Uterus (tissue), 4 donors: ENCODE measurements around the gene TOR2A. TPM values are rescaled to one million over a fixed set of nuclear protein-coding genes. Genes with fewer than 3 reads are reported as not detected.

Source experiments
- DNase-seq, 2 donors: peaks; one replicate each; pipeline ENCODE4 v3.0.0-alpha.2; 2019 to 2020
- H3K27ac ChIP-seq, 2 donors: fragments of 200-600 bp; sonication (generic); 1 replicate in 1 of 2; 2 replicates in 1 of 2; pipeline ENCODE4 v1.5.1; 2016 to 2018
- H3K27me3 ChIP-seq, 2 donors: fragments of 200-600 bp; sonication (generic); one replicate each; pipeline ENCODE4 v1.5.1; 2018 to 2019; ENCODE audit warnings: control low read depth in 1 of 2
- H3K36me3 ChIP-seq, 2 donors: fragments of 200-600 bp; sonication (generic); one replicate each; pipeline ENCODE4 v1.5.1; 2019; ENCODE audit warnings: control low read depth in 1 of 2
- H3K4me1 ChIP-seq, 2 donors: fragments of 200-600 bp; sonication (generic); one replicate each; pipeline ENCODE4 v1.5.1; 2018 to 2019; ENCODE audit warnings: control low read depth in 1 of 2
- H3K4me3 ChIP-seq, 2 donors: fragments of 200-600 bp; sonication (generic); 1 replicate in 1 of 2; 2 replicates in 1 of 2; pipeline ENCODE4 v1.5.1; 2018 to 2019; ENCODE audit warnings: mild to moderate bottlenecking in 1 of 2
- H3K9me3 ChIP-seq, 2 donors: fragments of 200-600 bp; sonication (generic); one replicate each; pipeline ENCODE4 v1.5.1; 2019; ENCODE audit warnings: control low read depth in 1 of 2
- CTCF ChIP-seq, 4 experiments: fragments of 200-600 bp in 2 of 4; fragments of 450-650 bp in 2 of 4; sonication (generic) in 2 of 4; IDR thresholded peaks; one replicate each; pipeline ENCODE4 v1.5.1; 2016 to 2019; ENCODE audit warnings: antibody characterized with exemption in 4 of 4, mild to moderate bottlenecking in 2 of 4, moderate library complexity in 1 of 4
- POLR2A ChIP-seq, 2 donors: fragments of 450-650 bp; IDR thresholded peaks; one replicate each; pipeline ENCODE4 v1.6.1; 2016; ENCODE audit warnings: antibody characterized with exemption in 2 of 2, mild to moderate bottlenecking in 1 of 2, moderate library complexity in 1 of 2
- intact Hi-C: fragments of 100-400 bp; cut with DNase I; formaldehyde crosslinking; loops from one replicate; pipeline ENCODE4 v1.15.1; 2023; ENCODE audit warnings: low total_unique reads
- total RNA-seq, 4 donors: library from RNA; depleted of rRNA in 3 of 4; stranded (reverse); fragments of >200 nt in 3 of 4; gene quantifications; one replicate each; pipeline versions ENCODE4 v1.1.0 to v1.2.4, GENCODE V29; 2014 to 2023
- donor health status: DM: yes; HTN: yes; CAD: no.

The TOR2A gene
- total RNA-seq, 4 donors from 2014 or later: 2.0 to 73.8 (median 7.0) TPM

GRCh38 chr9:127694890-127695720, 40.0 kb downstream of the TOR2A start:
- H3K27ac ChIP-seq: peak overlapping the region; percentile 44 to 47
- TF ChIP-seq POLR2A (IDR thresholded peaks at IDR 0.05) (no peak), CTCF (IDR thresholded peaks at IDR 0.05) (no peak)
- no peak for DNase-seq
- no peaks in the 10 kb centered on the region for H3K27me3 ChIP-seq
- H3K4me3 ChIP-seq: no peak overlapping the region
- no peaks in the 10 kb centered on the region for H3K36me3 ChIP-seq
- H3K4me1 ChIP-seq: no peaks in the 10 kb centered on the region
- no peaks in the 10 kb centered on the region for H3K9me3 ChIP-seq
- intact Hi-C loops: no loop called here

- Histone ChIP-seq H3K36me3 (no peaks in the 10 kb centered on the region), H3K4me1 (no peaks in the 10 kb centered on the region), H3K4me3 (no peak overlapping the region), H3K9me3 (no peaks in the 10 kb centered on the region), H3K27me3 (no peaks in the 10 kb centered on the region), H3K27ac (no peak overlapping the region)
- intact Hi-C loops: no loop called here
- DNase-seq: no peak
- no peak for TF ChIP-seq POLR2A (IDR thresholded peaks at IDR 0.05)
- TF ChIP-seq CTCF (IDR thresholded peaks at IDR 0.05): no peak
Observed at GRCh38 chr9:127693697-127694096, 41.4 kb downstream of the TOR2A start.

- no peaks in the 10 kb centered on the region for H3K4me1 ChIP-seq
- no peak overlapping the region for H3K4me3 ChIP-seq
- intact Hi-C loops: no loop called here
- no peak overlapping the region for H3K27ac ChIP-seq
- H3K27me3 ChIP-seq: no peaks in the 10 kb centered on the region
- no peak for TF ChIP-seq CTCF (IDR thresholded peaks at IDR 0.05)
- no peak for TF ChIP-seq POLR2A (IDR thresholded peaks at IDR 0.05)
- H3K9me3 ChIP-seq: no peaks in the 10 kb centered on the region
- DNase-seq: no peak
- no peaks in the 10 kb centered on the region for H3K36me3 ChIP-seq
Observed at GRCh38 chr9:127693143-127693542, 42.0 kb downstream of the TOR2A start.

- H3K9me3 ChIP-seq: no peaks in the 10 kb centered on the region
- no peak overlapping the region for H3K4me3 ChIP-seq
- no peaks in the 10 kb centered on the region for H3K4me1 ChIP-seq
- no peaks in the 10 kb centered on the region for H3K27me3 ChIP-seq
- intact Hi-C loops: no loop called here
- H3K36me3 ChIP-seq: no peaks in the 10 kb centered on the region
- H3K27ac ChIP-seq: no peak overlapping the region
- TF ChIP-seq POLR2A (IDR thresholded peaks at IDR 0.05): no peak
- TF ChIP-seq CTCF (IDR thresholded peaks at IDR 0.05): no peak
- no peak for DNase-seq
Observed at GRCh38 chr9:127692071-127692470, 43.0 kb downstream of the TOR2A start.

GRCh38 chr9:127690735-127691134, 44.4 kb downstream of the TOR2A start:
- no peaks in the 10 kb centered on the region for H3K27me3 ChIP-seq
- no peaks in the 10 kb centered on the region for H3K4me1 ChIP-seq
- H3K36me3 ChIP-seq: no peaks in the 10 kb centered on the region
- no peak for TF ChIP-seq POLR2A (IDR thresholded peaks at IDR 0.05)
- no peak for TF ChIP-seq CTCF (IDR thresholded peaks at IDR 0.05)
- H3K27ac ChIP-seq: no peak overlapping the region
- no peak overlapping the region for H3K4me3 ChIP-seq
- intact Hi-C loops: no loop called here
- no peaks in the 10 kb centered on the region for H3K9me3 ChIP-seq
- DNase-seq: no peak
